HG03135 (cell line): Measurements from ENCODE around the gene TAB2.
"Not testable (repeated sequence)": the region's sequence is repeated elsewhere in the genome, so short reads cannot be mapped to it uniquely, and the experiment has no call there.

Source experiments
- ATAC-seq: cut with Tn5 transposase; IDR thresholded peaks from one replicate; pipeline ENCODE4 v1.9.1; 2021; ENCODE audit warnings: mild to moderate bottlenecking, moderate library complexity; ENCODE audit not compliant: unreplicated experiment

The TAB2 gene

DNA sequence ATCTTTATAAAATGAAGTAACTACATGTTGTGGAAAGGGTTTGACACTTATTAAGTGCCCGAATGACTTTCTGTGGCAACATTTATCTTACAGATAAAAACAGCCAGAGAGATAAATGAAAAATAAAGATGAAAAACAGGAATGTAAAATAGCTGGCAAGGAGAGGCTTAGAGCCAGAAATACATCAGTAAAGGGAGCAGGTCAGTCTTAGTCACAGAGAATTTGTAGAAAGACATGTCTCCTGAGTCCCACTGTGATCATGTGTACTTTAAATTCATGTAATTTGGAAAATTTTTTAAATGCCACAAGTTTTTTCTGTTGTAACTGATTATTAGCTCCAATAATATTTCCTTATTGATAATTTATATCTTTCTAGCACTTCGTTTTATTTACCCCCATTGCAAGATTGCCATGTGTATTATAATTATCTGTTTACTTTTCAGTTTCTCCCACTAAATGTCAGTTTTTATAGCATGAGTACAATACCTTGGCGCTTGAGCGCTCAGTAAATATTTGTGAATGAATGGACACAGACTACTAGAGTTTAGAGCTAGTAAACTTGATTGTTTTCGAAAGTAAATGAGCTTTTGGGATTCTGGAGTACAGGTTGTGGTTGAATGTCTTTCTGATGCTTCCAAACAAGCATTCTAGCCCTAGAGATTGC is 15.2 kb downstream of the TAB2 start:
- ATAC-seq, result no peak

- no peak for ATAC-seq
Observed at GRCh38 chr6:149333266-149333620, 15.7 kb downstream of the TAB2 start.

DNA sequence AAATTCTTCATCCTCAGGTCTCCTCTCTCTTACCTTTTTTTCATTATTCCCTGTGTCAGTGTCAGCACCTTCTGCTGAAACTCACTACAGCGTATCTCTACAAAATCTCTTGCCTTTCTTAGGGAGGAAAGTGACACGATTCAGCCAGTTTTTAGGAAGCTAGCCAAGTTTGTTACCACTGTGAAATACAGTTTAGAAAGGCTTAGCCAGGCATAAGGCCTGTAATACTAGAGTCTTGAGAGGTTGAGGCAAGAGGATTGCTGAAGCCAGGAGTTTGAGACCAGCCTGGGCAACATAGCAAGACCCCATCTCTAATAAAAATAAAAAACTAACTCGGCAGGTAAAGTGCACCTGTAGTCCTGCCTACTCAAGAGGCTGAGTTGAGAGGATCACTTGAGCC is 16.7 kb downstream of the TAB2 start:
- no peak for ATAC-seq

GRCh38 chr6:149334682-149335160 is 17.2 kb downstream of the TAB2 start:
- peak; percentile 53 for ATAC-seq

- no peak for ATAC-seq
Observed at GRCh38 chr6:149335924-149336608, 18.6 kb downstream of the TAB2 start.

GRCh38 chr6:149336609-149336928 is 19.1 kb downstream of the TAB2 start:
- ATAC-seq, result no peak

GRCh38 chr6:149337320-149337719 is 19.8 kb downstream of the TAB2 start:
- no peak for ATAC-seq

DNA sequence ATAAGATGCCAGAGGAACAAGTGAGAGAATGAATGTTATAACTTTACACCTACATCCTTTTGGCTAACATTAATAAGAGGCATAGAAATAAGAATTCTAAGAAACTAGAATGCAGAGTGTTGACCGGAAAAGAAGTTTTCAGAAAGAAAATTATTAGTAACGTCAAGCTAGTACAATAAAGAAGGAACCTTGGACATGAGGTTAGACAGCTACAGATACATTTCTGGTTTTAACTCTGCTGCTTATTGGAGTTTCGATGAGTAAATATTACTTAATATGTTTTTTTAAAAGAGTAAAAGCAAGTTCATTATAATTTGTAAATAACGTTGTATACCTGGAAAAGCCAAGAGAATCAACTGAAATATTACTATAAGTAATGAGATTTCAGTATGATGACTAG is 22.7 kb downstream of the TAB2 start:
- no peak for ATAC-seq

DNA sequence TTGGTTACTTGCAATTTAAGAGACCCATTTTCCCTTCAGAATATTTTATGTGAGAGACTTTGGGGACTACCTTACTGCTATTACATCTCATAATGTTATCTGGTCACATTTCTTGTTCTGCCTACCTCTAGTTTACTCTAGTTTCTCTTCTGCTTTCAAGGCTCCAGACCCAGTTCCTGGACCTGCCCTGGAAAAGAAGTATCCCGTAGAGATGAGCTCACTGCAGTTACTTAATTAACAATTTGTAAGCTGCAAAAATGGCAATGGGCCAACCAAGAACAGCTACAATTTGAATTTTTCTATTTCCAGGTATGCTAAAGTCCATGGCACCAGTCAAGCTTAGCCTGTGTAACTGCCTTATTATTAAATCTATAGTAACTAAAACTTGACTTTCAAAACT is 25.0 kb downstream of the TAB2 start:
- peak; percentile 61 for ATAC-seq

DNA sequence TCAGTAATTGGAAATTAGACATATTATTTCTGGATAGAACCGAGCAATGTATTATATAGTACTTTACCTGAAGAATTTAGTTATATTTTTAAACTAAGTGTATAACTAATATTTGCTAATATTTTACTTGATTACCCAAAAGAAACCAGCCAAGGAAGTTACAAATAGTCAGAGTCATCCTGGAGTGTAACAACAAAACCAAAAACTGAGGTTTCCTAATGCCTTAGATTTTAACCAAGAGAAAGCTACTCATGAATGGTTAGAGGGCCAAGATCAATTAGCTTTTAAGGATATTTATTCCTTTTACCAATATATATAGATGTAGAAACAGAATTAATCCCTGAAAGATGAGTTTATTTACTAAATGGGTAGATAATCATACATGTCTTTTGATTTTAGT is 26.0 kb downstream of the TAB2 start:
- no peak for ATAC-seq

GRCh38 chr6:149346078-149346477 is 28.6 kb downstream of the TAB2 start:
- ATAC-seq, result no peak

GRCh38 chr6:149347067-149347466 is 29.6 kb downstream of the TAB2 start:
- ATAC-seq, result no peak

- not testable (repeated sequence) for ATAC-seq
Observed at GRCh38 chr6:149349279-149349678, 31.8 kb downstream of the TAB2 start.

DNA sequence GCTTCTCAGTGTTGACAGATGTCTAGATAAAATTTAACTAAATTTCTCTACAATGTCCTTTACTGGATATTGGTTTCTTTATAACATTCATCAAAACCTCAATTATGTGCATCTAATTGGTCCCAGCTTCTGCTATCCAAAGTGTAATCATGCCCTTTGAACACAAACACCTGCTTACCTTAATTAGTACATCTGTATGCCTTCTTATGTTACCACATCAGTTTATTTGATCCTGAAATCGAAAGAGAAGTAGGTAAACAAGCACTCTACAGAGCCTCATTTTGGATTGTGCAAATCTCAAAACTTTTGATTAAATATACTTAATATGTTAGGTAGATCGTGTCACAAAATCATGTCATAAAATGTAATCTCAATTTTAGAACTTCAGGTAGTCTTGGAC is 36.5 kb downstream of the TAB2 start:
- no peak for ATAC-seq

DNA sequence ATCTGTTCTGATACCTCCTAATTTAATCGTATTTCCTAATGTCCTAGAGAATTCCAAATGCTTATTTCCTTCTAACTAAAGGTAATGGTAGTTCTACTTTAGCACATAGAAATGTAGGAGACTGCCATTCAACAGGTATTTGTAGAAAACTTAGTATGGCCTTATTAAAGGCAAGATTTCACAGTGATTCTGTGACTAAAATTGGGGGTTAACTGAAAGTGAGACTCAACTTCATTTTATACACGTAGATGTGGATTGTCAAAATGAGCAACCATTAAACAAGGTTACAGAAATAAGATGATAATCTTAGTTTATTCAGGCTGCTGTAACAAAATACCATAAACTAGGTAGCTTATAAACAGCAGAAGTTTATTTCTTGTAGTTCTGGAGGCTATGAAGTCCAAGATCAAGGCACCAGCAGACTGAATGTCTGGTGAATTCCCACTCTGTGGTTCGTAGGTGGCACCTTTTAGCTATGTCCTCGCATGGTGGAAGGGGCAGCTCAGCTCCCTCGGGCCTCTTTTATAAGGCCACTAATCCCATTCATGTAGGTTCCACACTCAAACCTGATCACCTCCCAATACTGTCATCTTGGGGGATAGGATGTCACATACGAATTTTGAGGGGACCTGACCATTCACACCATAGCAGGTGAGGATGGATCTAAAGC is 38.7 kb downstream of the TAB2 start:
- no peak for ATAC-seq

DNA sequence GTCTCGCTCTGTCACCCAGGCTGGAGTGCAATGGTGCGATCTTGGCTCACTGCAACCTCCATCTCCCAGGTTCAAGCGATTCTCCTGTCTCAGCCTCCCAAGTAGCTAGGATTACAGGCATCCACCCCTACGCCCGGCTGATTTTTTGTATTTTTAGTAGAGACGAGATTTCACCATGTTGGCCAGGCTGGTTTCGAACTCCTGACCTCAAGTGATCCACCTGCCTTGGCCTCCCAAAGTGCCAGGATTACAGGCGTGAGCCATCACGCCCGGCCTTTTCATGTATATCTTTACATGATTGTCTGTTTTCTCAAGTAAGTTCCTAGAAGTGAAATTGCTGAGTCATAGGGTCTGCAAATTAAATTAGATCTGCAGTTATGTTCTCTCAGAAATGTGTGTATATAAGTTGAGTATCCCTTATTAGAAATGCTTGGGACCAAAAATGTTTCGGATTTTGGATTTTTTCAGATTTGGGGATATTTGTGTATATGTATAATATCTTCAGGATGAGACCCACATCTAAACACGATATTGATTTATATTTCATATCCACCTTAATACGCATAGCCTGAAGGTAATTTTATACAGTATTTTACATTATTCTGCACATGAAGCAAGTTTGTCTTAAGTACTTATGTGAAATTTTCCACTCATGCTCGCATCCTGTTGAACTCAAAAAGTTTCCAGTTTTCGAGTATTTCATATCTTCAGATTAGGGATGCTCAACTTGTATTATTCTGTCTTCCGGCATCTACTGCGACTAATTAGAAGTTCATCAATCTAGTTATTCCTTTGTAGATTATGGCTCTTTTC is 40.4 kb downstream of the TAB2 start:
- no peak for ATAC-seq

DNA sequence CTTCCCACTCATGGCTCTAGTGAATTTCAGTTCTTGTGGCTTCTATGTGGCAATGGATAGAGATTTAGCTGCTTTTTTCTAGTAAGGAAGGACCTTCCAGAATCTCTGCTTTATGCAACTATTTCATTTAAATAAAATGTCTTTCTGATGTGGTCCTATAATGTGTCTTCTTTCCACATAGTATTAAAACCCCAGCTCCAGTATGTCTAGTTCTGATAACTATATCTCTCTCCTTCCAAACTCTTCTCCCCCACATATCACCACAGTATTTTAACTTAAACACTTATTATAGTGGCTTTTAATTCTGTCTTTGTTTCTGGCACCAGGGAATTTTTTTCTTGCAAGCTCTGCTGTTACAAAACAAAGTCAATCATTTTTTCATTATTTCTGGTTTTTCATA is 41.9 kb downstream of the TAB2 start:
- no peak for ATAC-seq

GRCh38 chr6:149360536-149360935 is 43.0 kb downstream of the TAB2 start:
- ATAC-seq, result no peak

GRCh38 chr6:149362289-149362688 is 44.8 kb downstream of the TAB2 start:
- ATAC-seq, result no peak

DNA sequence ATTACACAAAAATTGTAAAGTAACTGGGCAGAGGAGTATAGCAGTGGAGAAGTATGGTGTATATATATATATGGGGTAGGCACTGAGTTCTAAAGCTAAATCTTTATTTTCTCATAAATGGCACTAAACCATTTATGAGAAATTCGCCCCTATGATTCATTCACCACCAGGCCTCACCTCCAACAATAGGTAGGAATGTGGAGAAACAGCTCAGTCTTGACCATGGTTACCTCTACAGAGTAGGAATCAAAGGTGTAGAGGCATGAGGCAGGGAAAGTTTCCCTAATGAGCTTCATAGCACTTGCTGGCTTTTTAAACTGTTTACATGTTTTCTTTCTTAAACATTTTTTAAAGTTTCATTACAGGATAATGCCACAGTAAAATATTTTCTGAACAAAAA is 45.6 kb downstream of the TAB2 start:
- ATAC-seq, result no peak

DNA sequence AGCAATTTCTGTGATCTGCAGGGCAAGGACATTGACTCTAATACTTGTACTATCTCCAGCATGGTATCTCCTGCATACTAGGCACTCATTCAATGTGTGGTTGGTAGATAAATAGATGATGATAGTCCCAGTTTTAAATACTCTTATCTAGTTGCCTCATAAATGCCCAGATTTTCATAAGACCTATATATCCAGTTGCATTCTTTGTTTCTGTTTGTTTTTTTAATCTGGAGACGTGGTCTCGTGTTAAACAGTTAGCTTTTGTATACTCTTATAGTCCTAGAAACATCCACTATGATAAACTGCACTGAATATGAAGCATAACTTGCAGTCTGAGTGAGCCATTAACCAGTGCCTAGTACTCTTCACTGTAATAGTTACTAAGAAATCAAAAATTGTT is 47.0 kb downstream of the TAB2 start:
- no peak for ATAC-seq

DNA sequence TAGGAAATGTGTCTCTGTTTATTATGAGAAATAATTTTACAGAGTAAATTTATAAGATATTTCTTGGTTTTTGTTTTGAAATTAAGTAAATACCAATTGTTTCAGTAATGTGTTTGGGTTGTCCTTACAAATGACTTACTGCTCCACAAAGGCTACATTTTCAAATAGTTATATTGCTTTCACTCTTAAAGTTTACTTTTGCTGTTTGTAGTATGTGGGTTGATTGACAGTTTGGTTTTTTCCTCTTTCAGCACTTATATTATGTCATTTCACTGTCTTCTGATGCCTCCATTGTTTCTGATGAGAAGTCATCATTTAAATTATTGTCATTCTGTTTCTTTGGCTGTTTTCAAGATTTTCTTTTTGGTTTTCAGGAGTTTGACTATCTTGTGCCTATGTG is 47.7 kb downstream of the TAB2 start:
- no peak for ATAC-seq
